CD8-positive, alpha-beta memory T cell (primary cell): ENCODE results near the gene ANTXR1. TPM values are rescaled to one million over a fixed set of nuclear protein-coding genes. Genes with fewer than 3 reads are reported as not detected.

Source experiments
- CTCF ChIA-PET: fragments of 350-600 bp; sonication (Branson Sonifier 250); formaldehyde crosslinking; loops from one replicate; lab custom pipeline; 2021; ENCODE audit warnings: antibody characterized with exemption; lab: Charles Lee
- POLR2A ChIA-PET: fragments of 350-600 bp; sonication (Branson Sonifier 250); formaldehyde crosslinking; loops from one replicate; lab custom pipeline; 2021; ENCODE audit warnings: antibody characterized with exemption; lab: Charles Lee
- DNase-seq, 5 donors: peaks; one replicate each; pipeline versions ENCODE4 v3.0.0 to v3.0.0-alpha.2; 2020 to 2022; ENCODE audit warnings: mixed read lengths in 1 of 5
- H3K27ac ChIP-seq: one replicate; pipeline ENCODE4 v1.7.0; 2013; ENCODE audit warnings: low read depth, mild to moderate bottlenecking, low read length, moderate library complexity
- H3K27me3 ChIP-seq: 2 replicates; pipeline ENCODE4 v1.7.0; 2013; ENCODE audit warnings: low read length, mild to moderate bottlenecking; ENCODE audit not compliant: insufficient read depth, poor library complexity, severe bottlenecking
- H3K36me3 ChIP-seq: 2 replicates; pipeline ENCODE4 v1.7.0; 2013; ENCODE audit warnings: mild to moderate bottlenecking, low read length, moderate library complexity; ENCODE audit not compliant: insufficient read depth
- H3K4me1 ChIP-seq: 2 replicates; pipeline ENCODE4 v1.7.0; 2013; ENCODE audit warnings: mild to moderate bottlenecking, low read length, moderate library complexity; ENCODE audit not compliant: insufficient read depth
- H3K4me3 ChIP-seq: 2 replicates; pipeline ENCODE4 v1.7.0; 2013; ENCODE audit warnings: mild to moderate bottlenecking, low read length
- H3K9me3 ChIP-seq: 2 replicates; pipeline ENCODE4 v1.7.0; 2013; ENCODE audit warnings: mild to moderate bottlenecking, low read length
- H3K27ac Mint-ChIP-seq, 8 donors: one replicate each; pipeline ENCODE4 v1.8.0; 2020 to 2021; ENCODE audit warnings: mixed read lengths in 8 of 8, mild to moderate bottlenecking in 6 of 8, inconsistent platforms in 3 of 8, moderate library complexity in 3 of 8
- H3K27me3 Mint-ChIP-seq, 2 donors: one replicate each; pipeline ENCODE4 v1.8.0; 2020 to 2021; ENCODE audit warnings: mixed read lengths in 2 of 2, mild to moderate bottlenecking in 1 of 2, moderate library complexity in 1 of 2
- H3K36me3 Mint-ChIP-seq, 3 donors: one replicate each; pipeline ENCODE4 v1.8.0; 2020 to 2021; ENCODE audit warnings: mixed read lengths in 3 of 3, inconsistent platforms in 1 of 3, mild to moderate bottlenecking in 1 of 3
- H3K4me1 Mint-ChIP-seq, 3 donors: one replicate each; pipeline ENCODE4 v1.8.0; 2020 to 2021; ENCODE audit warnings: mixed read lengths in 3 of 3, inconsistent platforms in 1 of 3, mild to moderate bottlenecking in 1 of 3
- H3K4me3 Mint-ChIP-seq, 7 donors: one replicate each; pipeline ENCODE4 v1.8.0; 2020 to 2021; ENCODE audit warnings: mixed read lengths in 7 of 7, mild to moderate bottlenecking in 6 of 7, moderate library complexity in 4 of 7, inconsistent platforms in 2 of 7
- H3K9me3 Mint-ChIP-seq, 5 donors: one replicate each; pipeline ENCODE4 v1.8.0; 2020 to 2022; ENCODE audit warnings: mixed read lengths in 5 of 5, mild to moderate bottlenecking in 3 of 5, moderate library complexity in 2 of 5, inconsistent platforms in 1 of 5
- polyA plus RNA-seq: library from polyadenylated mRNA; unstranded; fragments of 300-500 nt; fragmentation: Illumina TruSeq; gene quantifications from one replicate; pipeline ENCODE4 v1.2.3, GENCODE V29; 2021
- total RNA-seq, 2 experiments: library from RNA; stranded (reverse); gene quantifications; one replicate each; pipeline ENCODE4 v1.2.3, GENCODE V29; 2021

ANTXR1 gene
- total and polyA plus RNA-seq, 3 experiments from 2014 or later, result 0.22 to 0.27 TPM; not detected in 1

DNA sequence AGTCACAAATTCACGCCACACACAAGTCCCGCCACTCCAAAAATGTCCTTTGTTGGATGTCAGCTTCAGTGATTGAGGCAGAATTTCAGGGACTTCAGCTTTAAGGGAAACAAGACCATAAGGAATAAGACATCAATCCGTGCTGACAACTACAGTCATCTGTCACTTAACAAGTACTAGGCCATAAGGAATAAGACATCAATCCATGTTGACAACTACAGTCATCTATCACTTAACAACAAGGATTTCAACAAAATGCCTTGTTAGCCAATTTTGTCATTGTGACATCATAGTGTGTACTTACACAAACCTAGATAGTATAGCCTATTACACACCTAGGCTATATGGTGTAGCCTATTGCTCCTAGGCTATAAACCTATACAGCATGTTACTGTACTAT is 58.0 kb downstream of the ANTXR1 start:
- H3K4me3 ChIP-seq, result no peak overlapping the region
- ChIA-PET CTCF (no interaction called here), POLR2A (no interaction called here)
- no peaks in the 10 kb centered on the region for H3K4me1 Mint-ChIP-seq
- no peaks in the 10 kb centered on the region for H3K36me3 Mint-ChIP-seq
- H3K9me3 ChIP-seq, result no peaks in the 10 kb centered on the region
- no peaks in the 10 kb centered on the region for H3K4me1 ChIP-seq
- H3K27ac Mint-ChIP-seq, result no peak overlapping the region
- no peak for DNase-seq
- no peaks in the 10 kb centered on the region for H3K9me3 Mint-ChIP-seq
- no peak overlapping the region for H3K4me3 Mint-ChIP-seq
- H3K27me3 Mint-ChIP-seq, result peaks cover 2 to 28% of the 10 kb centered on the region in 2 donors
- H3K27ac ChIP-seq, result no peak overlapping the region
- no peaks in the 10 kb centered on the region for H3K36me3 ChIP-seq
- H3K27me3 ChIP-seq, result no peaks in the 10 kb centered on the region

- no peaks in the 10 kb centered on the region for H3K36me3 ChIP-seq
- Mint-ChIP-seq H3K27ac (no peak overlapping the region), H3K9me3 (no peaks in the 10 kb centered on the region), H3K4me3 (no peak overlapping the region), H3K4me1 (no peaks in the 10 kb centered on the region), H3K27me3 (peaks cover 5 to 21% of the 10 kb centered on the region in 2 donors), H3K36me3 (no peaks in the 10 kb centered on the region)
- no peak for DNase-seq
- CTCF ChIA-PET, result no interaction called here
- H3K27me3 ChIP-seq, result no peaks in the 10 kb centered on the region
- H3K9me3 ChIP-seq, result no peaks in the 10 kb centered on the region
- POLR2A ChIA-PET, result no interaction called here
- no peak overlapping the region for H3K4me3 ChIP-seq
- no peak overlapping the region for H3K27ac ChIP-seq
- H3K4me1 ChIP-seq, result no peaks in the 10 kb centered on the region
These were observed 61.1 kb downstream of the ANTXR1 start for GRCh38 chr2:69073928-69074570.

DNA sequence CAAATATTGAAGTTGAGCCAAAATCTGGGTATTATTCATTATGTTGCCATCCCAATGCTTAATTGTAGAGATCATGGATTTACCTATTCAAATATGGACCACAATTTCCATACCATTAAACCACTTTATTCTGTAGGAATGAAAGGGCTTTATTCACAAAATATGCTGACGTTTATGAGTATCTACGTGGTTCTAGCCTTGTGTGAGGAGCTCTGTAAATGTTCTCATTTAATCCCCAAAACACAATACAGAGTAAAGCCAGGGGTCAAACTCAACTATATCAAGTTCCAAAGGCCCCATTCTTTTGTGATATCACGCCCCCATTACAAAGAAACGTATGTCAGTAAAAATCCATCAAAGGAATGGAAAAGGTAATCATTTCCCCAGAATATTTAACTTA is 61.9 kb downstream of the ANTXR1 start:
- ChIA-PET CTCF (no interaction called here), POLR2A (interaction anchor here (0.7 kb wide), 1 partner anchor 22 kb away, joined by 3 read pairs; no protein-coding TSS in a partner anchor)
- Mint-ChIP-seq H3K36me3 (no peaks in the 10 kb centered on the region), H3K27ac (no peak overlapping the region), H3K27me3 (peaks cover 5 to 27% of the 10 kb centered on the region in 2 donors), H3K4me3 (no peak overlapping the region), H3K4me1 (no peaks in the 10 kb centered on the region), H3K9me3 (no peaks in the 10 kb centered on the region)
- H3K9me3 ChIP-seq, result no peaks in the 10 kb centered on the region
- H3K4me3 ChIP-seq, result no peak overlapping the region
- no peaks in the 10 kb centered on the region for H3K27me3 ChIP-seq
- no peaks in the 10 kb centered on the region for H3K4me1 ChIP-seq
- no peak overlapping the region for H3K27ac ChIP-seq
- no peaks in the 10 kb centered on the region for H3K36me3 ChIP-seq
- no peak for DNase-seq

- H3K36me3 Mint-ChIP-seq, result no peaks in the 10 kb centered on the region
- no peak for DNase-seq
- CTCF ChIA-PET, result no interaction called here
- H3K36me3 ChIP-seq, result no peaks in the 10 kb centered on the region
- H3K27me3 Mint-ChIP-seq, result peaks cover 3 to 28% of the 10 kb centered on the region in 2 donors
- H3K4me1 Mint-ChIP-seq, result no peaks in the 10 kb centered on the region
- POLR2A ChIA-PET, result interaction anchor here (0.7 kb wide), 1 partner anchor 22 kb away, joined by 3 read pairs; no protein-coding TSS in a partner anchor
- no peak overlapping the region for H3K4me3 Mint-ChIP-seq
- H3K4me3 ChIP-seq, result no peak overlapping the region
- no peak overlapping the region for H3K27ac Mint-ChIP-seq
- no peaks in the 10 kb centered on the region for H3K4me1 ChIP-seq
- H3K9me3 ChIP-seq, result no peaks in the 10 kb centered on the region
- H3K27ac ChIP-seq, result no peak overlapping the region
- H3K27me3 ChIP-seq, result no peaks in the 10 kb centered on the region
- H3K9me3 Mint-ChIP-seq, result no peaks in the 10 kb centered on the region
These were observed 62.5 kb downstream of the ANTXR1 start for GRCh38 chr2:69075486-69075885.

- Histone ChIP-seq H3K27ac (no peak overlapping the region), H3K36me3 (no peaks in the 10 kb centered on the region), H3K4me3 (no peak overlapping the region), H3K27me3 (no peaks in the 10 kb centered on the region), H3K4me1 (no peaks in the 10 kb centered on the region), H3K9me3 (no peaks in the 10 kb centered on the region)
- POLR2A ChIA-PET, result no interaction called here
- H3K4me3 Mint-ChIP-seq, result no peak overlapping the region
- H3K27me3 Mint-ChIP-seq, result peaks cover 4 to 31% of the 10 kb centered on the region in 2 donors
- no peaks in the 10 kb centered on the region for H3K9me3 Mint-ChIP-seq
- CTCF ChIA-PET, result interaction anchor here (0.7 kb wide), 1 partner anchor 10 kb away, joined by 3 read pairs; no protein-coding TSS in a partner anchor
- H3K4me1 Mint-ChIP-seq, result no peaks in the 10 kb centered on the region
- DNase-seq, result no peak
- H3K27ac Mint-ChIP-seq, result no peak overlapping the region
- H3K36me3 Mint-ChIP-seq, result no peaks in the 10 kb centered on the region
These were observed 63.6 kb downstream of the ANTXR1 start for GRCh38 chr2:69076601-69077000.

DNA sequence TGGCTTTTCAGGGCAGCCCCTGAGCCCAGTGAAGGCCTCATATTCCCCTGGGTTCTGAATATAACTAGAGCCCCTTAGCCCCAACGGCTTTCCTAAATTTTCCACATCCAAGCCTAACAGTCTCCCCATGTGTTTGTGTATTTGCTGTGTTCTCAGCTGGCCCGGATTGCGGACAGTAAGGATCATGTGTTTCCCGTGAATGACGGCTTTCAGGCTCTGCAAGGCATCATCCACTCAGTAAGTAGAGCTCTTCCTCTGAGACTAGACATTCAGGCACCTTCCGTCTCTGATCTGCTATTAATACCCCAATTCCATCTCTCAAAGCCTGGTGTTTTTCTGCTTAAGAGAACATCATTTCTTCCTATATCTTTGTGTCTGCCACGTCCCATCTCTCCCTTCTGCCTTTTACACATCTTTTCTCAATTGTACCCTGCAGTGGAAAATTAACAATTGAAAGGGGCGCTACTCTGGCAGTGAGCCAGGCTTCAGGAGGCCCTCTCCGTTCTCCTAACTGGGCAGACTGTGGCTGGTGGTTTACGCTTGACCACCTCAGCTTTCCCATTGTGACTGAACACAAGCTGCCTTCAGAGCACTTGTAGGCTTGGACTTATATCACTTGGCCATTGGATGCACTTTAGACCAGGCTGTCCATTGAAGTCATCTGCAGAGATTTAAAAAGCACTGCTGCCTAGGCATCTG is 64.4 kb downstream of the ANTXR1 start:
- no peaks in the 10 kb centered on the region for H3K36me3 ChIP-seq
- Mint-ChIP-seq H3K27ac (no peak overlapping the region), H3K4me3 (no peak overlapping the region), H3K36me3 (no peaks in the 10 kb centered on the region), H3K9me3 (no peaks in the 10 kb centered on the region), H3K4me1 (no peaks in the 10 kb centered on the region), H3K27me3 (peaks cover 6 to 39% of the 10 kb centered on the region in 2 donors)
- H3K4me1 ChIP-seq, result no peaks in the 10 kb centered on the region
- DNase-seq, result no peak
- H3K9me3 ChIP-seq, result no peaks in the 10 kb centered on the region
- H3K4me3 ChIP-seq, result no peak overlapping the region
- no peaks in the 10 kb centered on the region for H3K27me3 ChIP-seq
- ChIA-PET POLR2A (no interaction called here), CTCF (interaction anchor here (0.7 kb wide), 1 partner anchor 10 kb away, joined by 3 read pairs; no protein-coding TSS in a partner anchor)
- no peak overlapping the region for H3K27ac ChIP-seq

DNA sequence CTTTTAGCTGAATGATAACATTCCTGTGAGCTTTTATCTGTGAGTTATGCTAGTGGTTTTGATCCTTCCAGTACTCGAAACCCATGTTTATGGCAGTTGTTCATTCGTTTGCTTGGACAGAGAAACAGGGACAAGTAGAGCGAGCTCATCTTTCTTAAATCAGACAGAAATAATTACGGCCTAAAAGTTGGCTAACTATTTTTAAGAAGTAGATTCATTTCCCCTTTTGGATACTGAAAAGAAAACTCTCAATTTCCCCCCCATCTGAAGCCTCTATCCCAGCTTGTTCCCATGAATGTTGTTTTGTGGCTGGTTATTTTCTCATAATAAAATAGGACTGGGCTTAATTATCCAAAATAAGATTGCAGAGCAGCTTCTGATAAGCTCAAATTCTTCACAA is 67.1 kb downstream of the ANTXR1 start:
- Mint-ChIP-seq H3K27ac (no peak overlapping the region), H3K4me3 (no peak overlapping the region), H3K9me3 (no peaks in the 10 kb centered on the region), H3K27me3 (peaks cover 9 to 46% of the 10 kb centered on the region in 2 donors), H3K4me1 (no peaks in the 10 kb centered on the region), H3K36me3 (no peaks in the 10 kb centered on the region)
- Histone ChIP-seq H3K27ac (no peak overlapping the region), H3K27me3 (no peaks in the 10 kb centered on the region), H3K4me1 (no peaks in the 10 kb centered on the region), H3K4me3 (no peak overlapping the region), H3K9me3 (no peaks in the 10 kb centered on the region), H3K36me3 (no peaks in the 10 kb centered on the region)
- CTCF ChIA-PET, result no interaction called here
- POLR2A ChIA-PET, result interaction anchor here (0.9 kb wide), 1 partner anchor 10 kb away, joined by 3 read pairs; no protein-coding TSS in a partner anchor
- no peak for DNase-seq

- Histone ChIP-seq H3K27ac (no peak overlapping the region), H3K4me1 (no peaks in the 10 kb centered on the region), H3K9me3 (no peaks in the 10 kb centered on the region), H3K27me3 (no peaks in the 10 kb centered on the region), H3K4me3 (no peak overlapping the region), H3K36me3 (no peaks in the 10 kb centered on the region)
- CTCF ChIA-PET, result no interaction called here
- no peaks in the 10 kb centered on the region for H3K36me3 Mint-ChIP-seq
- no peaks in the 10 kb centered on the region for H3K9me3 Mint-ChIP-seq
- no peak overlapping the region for H3K27ac Mint-ChIP-seq
- H3K4me3 Mint-ChIP-seq, result no peak overlapping the region
- no peaks in the 10 kb centered on the region for H3K4me1 Mint-ChIP-seq
- H3K27me3 Mint-ChIP-seq, result peaks cover 9 to 49% of the 10 kb centered on the region in 2 donors
- DNase-seq, result no peak
- POLR2A ChIA-PET, result no interaction called here
These were observed 68.1 kb downstream of the ANTXR1 start for GRCh38 chr2:69081001-69081580.
